SH-SY5Y (cell line): ENCODE results near the gene MYBPC1.

Experiments used
- GATA2 ChIP-seq: IDR thresholded peaks from 2 replicates; pipeline ENCODE4 v1.6.1; 2011; ENCODE audit warnings: mild to moderate bottlenecking, low read depth, low read length
- GATA3 ChIP-seq: IDR thresholded peaks from 2 replicates; pipeline ENCODE4 v1.6.1; 2011; ENCODE audit warnings: low read depth, mild to moderate bottlenecking, low read length, moderate library complexity

DNA sequence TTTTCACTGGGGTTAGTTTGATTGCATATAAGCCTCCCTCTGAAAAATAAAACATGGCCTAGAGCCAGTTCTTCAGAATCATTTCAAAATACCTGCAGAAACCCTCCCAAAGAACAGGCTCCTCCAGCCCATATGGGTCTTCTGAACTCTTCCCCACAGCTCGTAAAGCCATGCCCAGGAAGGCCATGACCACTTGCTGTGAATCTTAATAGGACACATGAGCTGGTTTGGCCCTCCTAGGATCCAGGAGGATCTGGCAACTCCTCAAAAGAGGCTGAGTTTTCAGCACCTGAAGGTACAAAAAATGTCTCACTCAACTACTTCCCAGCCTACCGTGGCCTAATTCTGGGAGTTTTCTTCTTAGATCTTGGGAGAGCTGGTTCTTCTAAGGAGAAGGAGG is 2.4 kb downstream of the MYBPC1 start:
- no peak for TF ChIP-seq GATA2
- TF ChIP-seq GATA3: no peak
